ENCODE measurements around the gene MS4A7.
A peak's percentile ranks its signal among the peaks of the same experiment; 100 is the strongest.
"Not testable (repeated sequence)": the region's sequence is repeated elsewhere in the genome, so short reads cannot be mapped to it uniquely, and the experiment has no call there.

Gene MS4A7

GRCh38 chr11:60378354-60378753, at the start of gene MS4A7:
Gene MS4A7 (plus strand): TSS chr11:60378532. CDS start chr11:60383142, 4,610 bp downstream.
- no peak for DNase-seq (ENCODE audit: low read depth in 1 of 2, low spot score in 1 of 2)

GRCh38 chr11:60332846-60333245, 45.5 kb upstream of the MS4A7 start:
- no peak for DNase-seq (ENCODE audit: low read depth in 1 of 2, low spot score in 1 of 2)

- peak; percentile 16 to 27 for DNase-seq (ENCODE audit: low read depth in 1 of 2, low spot score in 1 of 2)
Observed at GRCh38 chr11:60334005-60334620, 44.2 kb upstream of the MS4A7 start.

GRCh38 chr11:60336767-60337391, 41.5 kb upstream of the MS4A7 start:
- DNase-seq (ENCODE audit: low read depth in 1 of 2, low spot score in 1 of 2): no peak

- DNase-seq (ENCODE audit: low read depth in 1 of 2, low spot score in 1 of 2): no peak
Observed at GRCh38 chr11:60338053-60338452, 40.3 kb upstream of the MS4A7 start.

GRCh38 chr11:60339356-60339755, 39.0 kb upstream of the MS4A7 start:
- DNase-seq (ENCODE audit: low read depth in 1 of 2, low spot score in 1 of 2): no peak

- DNase-seq (ENCODE audit: low read depth in 1 of 2, low spot score in 1 of 2): no peak
Observed at GRCh38 chr11:60343094-60343704, 35.1 kb upstream of the MS4A7 start.

- no peak for DNase-seq (ENCODE audit: low read depth in 1 of 2, low spot score in 1 of 2)
Observed at GRCh38 chr11:60344146-60344545, 34.2 kb upstream of the MS4A7 start.

- no peak for DNase-seq (ENCODE audit: low read depth in 1 of 2, low spot score in 1 of 2)
Observed at GRCh38 chr11:60345489-60345888, 32.8 kb upstream of the MS4A7 start.

- no peak for DNase-seq (ENCODE audit: low read depth in 1 of 2, low spot score in 1 of 2)
Observed at GRCh38 chr11:60347084-60347797, 31.1 kb upstream of the MS4A7 start.

- DNase-seq (ENCODE audit: low read depth in 1 of 2, low spot score in 1 of 2): no peak
Observed at GRCh38 chr11:60348116-60348515, 30.2 kb upstream of the MS4A7 start.

- DNase-seq (ENCODE audit: low read depth in 1 of 2, low spot score in 1 of 2): no peak
Observed at GRCh38 chr11:60349990-60350389, 28.3 kb upstream of the MS4A7 start.

- no peak for DNase-seq (ENCODE audit: low read depth in 1 of 2, low spot score in 1 of 2)
Observed at GRCh38 chr11:60357771-60358170, 20.6 kb upstream of the MS4A7 start.

- no peak for DNase-seq (ENCODE audit: low read depth in 1 of 2, low spot score in 1 of 2)
Observed at GRCh38 chr11:60360621-60361020, 17.7 kb upstream of the MS4A7 start.

GRCh38 chr11:60362241-60362640, 16.1 kb upstream of the MS4A7 start:
- DNase-seq (ENCODE audit: low read depth in 1 of 2, low spot score in 1 of 2): no peak

GRCh38 chr11:60363542-60364470, 14.5 kb upstream of the MS4A7 start:
- peak in 1 of 2 donors; percentile 33 for DNase-seq (ENCODE audit: low read depth in 1 of 2, low spot score in 1 of 2)

- not testable (repeated sequence) for DNase-seq (ENCODE audit: low read depth in 1 of 2, low spot score in 1 of 2)
Observed at GRCh38 chr11:60366262-60366904, 11.9 kb upstream of the MS4A7 start.

- no peak for DNase-seq (ENCODE audit: low read depth in 1 of 2, low spot score in 1 of 2)
Observed at GRCh38 chr11:60367009-60367408, 11.3 kb upstream of the MS4A7 start.

GRCh38 chr11:60367896-60368295, 10.4 kb upstream of the MS4A7 start:
- DNase-seq (ENCODE audit: low read depth in 1 of 2, low spot score in 1 of 2): no peak

GRCh38 chr11:60370252-60370810, 8.0 kb upstream of the MS4A7 start:
- DNase-seq (ENCODE audit: low read depth in 1 of 2, low spot score in 1 of 2): no peak
